SK-N-MC (cell line): ENCODE measurements around the gene PSMD7.

Source experiments
- DNase-seq: peaks from one replicate; pipeline ENCODE4 v3.0.0-alpha.2; 2011; ENCODE audit warnings: low read depth, low spot score
- H3K27ac ChIP-seq: fragments of 200-600 bp; sonication (generic); 2 replicates; pipeline ENCODE4 v1.5.1; 2016; ENCODE audit warnings: mixed run types
- H3K36me3 ChIP-seq: fragments of 200-600 bp; sonication (generic); 2 replicates; pipeline ENCODE4 v1.6.1; 2017; ENCODE audit warnings: antibody characterized with exemption, low read length, mixed read lengths; ENCODE audit not compliant: insufficient read depth
- H3K4me3 ChIP-seq: fragments of 200-600 bp; sonication (generic); 2 replicates; pipeline ENCODE4 v1.5.1; 2016
- H3K9ac ChIP-seq: fragments of 200-600 bp; sonication (generic); 2 replicates; pipeline ENCODE4 v1.8.0; 2017; ENCODE audit warnings: mixed run types, mixed read lengths; ENCODE audit not compliant: insufficient read length
- H3K9me3 ChIP-seq: fragments of 200-600 bp; sonication (generic); 2 replicates; pipeline ENCODE4 v1.6.1; 2017; ENCODE audit warnings: low read depth, mild to moderate bottlenecking, antibody characterized with exemption, low read length, moderate library complexity, mixed read lengths
- EZH2 ChIP-seq: fragments of 200-600 bp; sonication (generic); IDR thresholded peaks from one replicate; pipeline ENCODE4 v1.6.1; 2017; ENCODE audit warnings: antibody characterized with exemption
- FOXP2 ChIP-seq: optimal IDR thresholded peaks from 2 replicates; pipeline ENCODE3; 2011; ENCODE audit warnings: mild to moderate bottlenecking, moderate library complexity; ENCODE audit not compliant: insufficient read depth; ENCODE audit errors: extremely low read length, control extremely low read depth
- POLR2AphosphoS5 ChIP-seq: IDR thresholded peaks from 2 replicates; pipeline ENCODE4 v1.6.1; 2012; ENCODE audit warnings: mild to moderate bottlenecking, low read depth, low read length, borderline replicate concordance

The PSMD7 gene

GRCh38 chr16:74271872-74272271 lies 24.7 kb upstream of the PSMD7 start:
- Histone ChIP-seq H3K9me3 (no peaks in the 10 kb centered on the region), H3K36me3 (no peaks in the 10 kb centered on the region), H3K9ac (no peak overlapping the region), H3K27ac (no peak overlapping the region), H3K4me3 (no peak overlapping the region)
- no peak for TF ChIP-seq FOXP2
- no peak for TF ChIP-seq POLR2AphosphoS5
- no peak for TF ChIP-seq EZH2
- DNase-seq: no peak

DNA sequence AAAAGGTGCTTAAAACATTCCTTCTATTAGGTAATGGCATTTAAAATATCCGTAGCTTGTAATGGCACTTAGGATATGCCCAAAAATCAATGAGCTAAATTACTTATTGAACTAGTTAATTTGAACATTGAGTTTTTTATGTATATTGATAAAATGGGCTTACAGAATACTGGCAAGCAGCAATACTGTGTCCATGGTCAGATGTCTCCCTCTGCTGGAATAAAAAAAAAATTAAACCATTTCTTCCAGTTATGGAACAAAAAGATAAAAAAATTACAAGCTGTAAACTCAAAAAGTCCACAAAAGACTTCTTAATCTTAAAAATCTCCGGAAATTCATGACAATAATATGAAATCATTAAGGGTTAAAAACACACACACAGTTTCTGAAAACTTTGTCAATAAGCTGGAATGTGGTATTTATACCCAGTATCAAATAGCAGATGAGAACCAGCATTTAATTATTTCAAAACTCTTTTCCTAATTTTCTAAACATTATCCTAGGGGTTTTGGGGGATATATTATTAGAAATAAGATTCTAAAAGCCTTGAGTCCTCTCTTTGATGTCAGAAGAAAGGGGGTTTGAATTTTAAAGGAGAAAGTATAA lies 21.5 kb upstream of the PSMD7 start:
- H3K9me3 ChIP-seq: no peaks in the 10 kb centered on the region
- no peak overlapping the region for H3K9ac ChIP-seq
- DNase-seq: no peak
- no peak overlapping the region for H3K4me3 ChIP-seq
- no peak overlapping the region for H3K27ac ChIP-seq
- H3K36me3 ChIP-seq: no peaks in the 10 kb centered on the region
- TF ChIP-seq POLR2AphosphoS5 (no peak), EZH2 (no peak), FOXP2 (no peak)

GRCh38 chr16:74275711-74276110 lies 20.9 kb upstream of the PSMD7 start:
- Histone ChIP-seq H3K9ac (no peak overlapping the region), H3K9me3 (no peaks in the 10 kb centered on the region), H3K4me3 (no peak overlapping the region), H3K27ac (no peak overlapping the region), H3K36me3 (no peaks in the 10 kb centered on the region)
- DNase-seq: no peak
- TF ChIP-seq FOXP2: no peak
- no peak for TF ChIP-seq EZH2
- no peak for TF ChIP-seq POLR2AphosphoS5

DNA sequence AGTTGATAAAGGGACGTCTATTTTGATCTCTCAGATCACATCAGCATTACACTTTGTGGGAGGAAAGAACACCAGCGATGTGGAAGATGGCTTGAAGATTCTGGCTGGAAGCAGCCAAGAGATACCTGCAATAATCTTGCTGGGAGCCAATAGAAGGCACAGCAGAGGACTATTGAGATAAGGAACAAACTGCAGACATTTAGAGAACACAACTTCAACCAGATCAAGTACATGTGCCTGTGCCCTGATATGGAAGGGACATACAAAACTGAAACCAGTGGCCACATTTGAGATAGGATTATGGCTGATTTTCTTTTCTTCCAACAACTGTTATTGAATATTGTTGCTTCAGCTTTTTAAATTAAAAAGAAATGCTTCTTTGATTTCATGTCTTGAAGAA lies 18.6 kb upstream of the PSMD7 start:
- Histone ChIP-seq H3K4me3 (no peak overlapping the region), H3K9me3 (no peaks in the 10 kb centered on the region), H3K9ac (no peak overlapping the region), H3K36me3 (no peaks in the 10 kb centered on the region), H3K27ac (no peak overlapping the region)
- TF ChIP-seq POLR2AphosphoS5 (no peak), FOXP2 (no peak), EZH2 (no peak)
- no peak for DNase-seq

DNA sequence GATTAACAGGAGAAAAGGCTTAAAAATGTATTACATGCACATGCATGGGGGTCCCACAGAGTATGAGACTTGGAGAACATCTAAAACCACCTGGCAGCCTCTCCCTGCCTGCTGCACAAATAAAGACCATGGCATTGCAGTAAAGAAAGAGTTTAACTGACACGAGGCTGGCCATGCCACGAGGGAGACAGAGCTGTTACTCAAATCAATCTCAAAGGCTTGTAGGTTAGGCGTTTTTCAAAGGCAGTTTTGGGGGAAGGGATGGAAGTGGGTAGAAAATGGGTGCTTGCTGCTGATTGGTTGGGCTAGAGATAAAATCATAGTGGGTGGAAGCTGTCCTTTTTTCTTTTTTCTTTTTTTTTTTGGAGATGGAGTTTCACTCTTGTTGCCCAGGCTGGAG lies 17.3 kb upstream of the PSMD7 start:
- H3K9me3 ChIP-seq: no peaks in the 10 kb centered on the region
- no peak overlapping the region for H3K9ac ChIP-seq
- H3K4me3 ChIP-seq: no peak overlapping the region
- H3K27ac ChIP-seq: no peak overlapping the region
- TF ChIP-seq EZH2 (no peak), FOXP2 (no peak), POLR2AphosphoS5 (no peak)
- no peak for DNase-seq
- no peaks in the 10 kb centered on the region for H3K36me3 ChIP-seq

DNA sequence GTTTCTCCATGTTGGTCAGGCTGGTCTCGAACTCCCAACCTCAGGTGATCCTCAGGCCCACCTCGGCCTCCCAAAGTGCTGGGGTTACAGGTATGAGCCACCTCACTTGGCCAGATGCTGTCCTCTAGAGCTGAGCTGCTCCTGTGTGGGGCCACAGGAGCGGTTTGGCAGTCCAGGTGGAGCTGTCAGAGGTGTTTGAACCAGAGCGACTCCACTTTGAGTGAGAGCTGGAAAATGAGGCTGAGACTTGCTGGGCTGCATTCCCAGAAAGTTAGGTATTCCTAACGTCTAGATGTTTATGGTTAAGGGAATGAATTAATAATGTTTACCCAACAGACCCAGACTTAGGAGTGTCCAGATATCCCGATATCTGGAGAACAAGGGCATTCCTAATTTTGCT lies 16.8 kb upstream of the PSMD7 start:
- no peak overlapping the region for H3K9ac ChIP-seq
- H3K9me3 ChIP-seq: no peaks in the 10 kb centered on the region
- DNase-seq: no peak
- H3K27ac ChIP-seq: no peak overlapping the region
- no peaks in the 10 kb centered on the region for H3K36me3 ChIP-seq
- TF ChIP-seq EZH2 (no peak), FOXP2 (no peak), POLR2AphosphoS5 (no peak)
- H3K4me3 ChIP-seq: no peak overlapping the region

DNA sequence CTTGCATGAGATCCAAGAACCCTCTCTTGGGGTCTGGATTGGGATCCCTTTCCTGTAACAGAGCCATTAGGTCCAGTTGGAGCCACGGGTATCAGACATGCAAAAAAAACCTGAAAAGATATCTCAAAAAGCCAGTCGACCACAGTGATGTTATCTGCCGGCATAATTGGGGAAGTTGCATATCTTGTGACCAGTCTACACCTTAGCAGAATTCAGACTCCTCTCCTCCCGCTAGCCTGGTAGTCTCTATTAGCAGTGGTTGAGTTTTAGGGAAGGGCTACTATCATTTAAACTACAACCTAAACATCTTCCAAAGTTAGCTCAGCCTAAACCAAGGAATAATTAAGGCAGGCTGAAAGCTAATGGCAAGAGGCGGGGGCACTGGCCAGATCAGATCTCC lies 16.2 kb upstream of the PSMD7 start:
- Histone ChIP-seq H3K36me3 (no peaks in the 10 kb centered on the region), H3K4me3 (no peak overlapping the region), H3K9me3 (no peaks in the 10 kb centered on the region), H3K9ac (no peak overlapping the region), H3K27ac (no peak overlapping the region)
- TF ChIP-seq POLR2AphosphoS5: no peak
- no peak for TF ChIP-seq FOXP2
- TF ChIP-seq EZH2: no peak
- no peak for DNase-seq

GRCh38 chr16:74281300-74281699 lies 15.3 kb upstream of the PSMD7 start:
- Histone ChIP-seq H3K4me3 (no peak overlapping the region), H3K9ac (no peak overlapping the region), H3K36me3 (no peaks in the 10 kb centered on the region), H3K27ac (no peak overlapping the region), H3K9me3 (no peaks in the 10 kb centered on the region)
- no peak for TF ChIP-seq FOXP2
- no peak for TF ChIP-seq EZH2
- no peak for TF ChIP-seq POLR2AphosphoS5
- DNase-seq: no peak

GRCh38 chr16:74283716-74284115 lies 12.9 kb upstream of the PSMD7 start:
- DNase-seq: no peak
- TF ChIP-seq EZH2: no peak
- no peak for TF ChIP-seq POLR2AphosphoS5
- TF ChIP-seq FOXP2: no peak
- no peaks in the 10 kb centered on the region for H3K36me3 ChIP-seq
- no peak overlapping the region for H3K27ac ChIP-seq
- H3K9me3 ChIP-seq: no peaks in the 10 kb centered on the region
- H3K9ac ChIP-seq: no peak overlapping the region
- H3K4me3 ChIP-seq: no peak overlapping the region
